Right kidney (tissue), 1 donor: ENCODE measurements around the gene FSHB.
"Not testable (repeated sequence)": the region's sequence is repeated elsewhere in the genome, so short reads cannot be mapped to it uniquely, and the experiment has no call there.

Experiments
- DNase-seq: peaks from one replicate; pipeline ENCODE4 v3.0.0-alpha.2; 2016

Gene FSHB

DNA sequence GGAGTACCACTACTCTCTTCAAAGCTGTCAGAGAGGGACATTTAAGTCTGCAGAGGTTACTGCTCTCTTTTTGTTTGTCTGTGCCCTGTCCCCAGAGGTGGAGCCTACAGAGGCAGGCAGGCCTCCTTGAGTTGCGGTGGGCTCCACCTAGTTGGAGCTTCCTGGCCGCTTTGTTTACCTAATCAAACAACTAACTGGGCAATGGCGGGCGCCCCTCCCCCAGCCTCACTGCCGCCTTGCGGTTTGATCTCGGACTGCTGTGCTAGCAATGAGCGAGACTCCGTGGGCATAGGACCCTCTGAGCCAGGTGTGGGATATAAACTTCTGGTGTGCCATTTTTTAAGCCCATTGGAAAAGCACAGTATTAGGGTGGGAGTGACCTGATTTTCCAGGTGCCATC, 37.8 kb downstream of the FSHB start:
- DNase-seq = not testable (repeated sequence)

DNA sequence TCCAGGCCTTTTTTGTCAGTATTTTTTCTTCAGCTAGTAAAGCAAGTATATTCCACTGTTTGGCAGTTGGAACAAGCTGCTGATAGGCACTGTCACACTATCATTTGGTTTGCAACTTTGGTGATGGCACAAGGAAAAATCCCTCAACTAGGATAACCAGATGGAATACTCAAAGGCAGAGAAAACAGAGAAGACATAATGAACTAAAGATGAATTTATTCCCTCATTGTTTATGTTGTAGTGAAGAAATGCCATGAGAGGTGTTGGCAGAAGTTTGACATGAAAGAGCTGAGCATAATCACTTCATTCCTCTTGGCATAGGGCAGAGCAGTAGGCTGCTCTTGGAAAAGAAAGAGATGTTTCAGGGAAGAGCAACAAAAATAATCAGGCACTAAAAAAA, 39.9 kb downstream of the FSHB start:
- DNase-seq = no peak

DNA sequence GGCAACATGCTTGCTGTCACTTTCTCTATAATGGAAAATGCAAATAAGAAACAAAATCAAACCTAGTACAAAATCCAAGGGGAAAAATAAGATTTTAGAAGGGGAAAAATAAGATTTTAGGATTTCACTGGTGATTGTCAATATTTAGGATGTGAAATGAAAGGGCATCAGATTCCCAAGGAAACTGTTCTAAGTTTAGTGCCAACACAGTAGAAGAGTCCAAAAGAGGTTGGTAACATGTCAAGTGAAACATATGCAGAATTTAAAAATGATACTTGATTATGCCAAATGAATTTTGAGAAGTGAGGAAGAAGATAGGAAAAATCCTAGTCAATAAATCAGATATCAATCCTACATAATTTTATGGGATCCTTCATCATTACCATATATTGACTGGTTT, 46.4 kb downstream of the FSHB start:
- no peak for DNase-seq

DNA sequence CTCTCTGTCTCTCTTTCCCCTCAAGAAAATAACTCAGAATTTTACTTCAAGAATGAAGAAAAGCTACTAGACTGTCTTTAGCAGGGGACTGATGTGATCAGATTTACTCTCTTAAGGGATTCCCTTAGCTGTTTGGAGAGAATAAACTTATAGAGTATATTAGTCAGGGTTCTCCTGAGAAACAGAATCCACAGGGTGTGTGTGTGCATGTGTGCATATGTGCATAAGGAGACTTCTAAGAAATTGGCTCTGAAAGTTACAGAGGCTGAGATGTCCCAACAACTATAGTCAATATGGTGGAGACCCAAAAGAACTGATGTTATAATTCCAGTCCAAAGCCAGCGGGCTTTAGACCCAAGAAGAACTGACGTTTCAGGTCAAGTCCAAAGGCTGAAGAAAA, 49.0 kb downstream of the FSHB start:
- DNase-seq = no peak

DNA sequence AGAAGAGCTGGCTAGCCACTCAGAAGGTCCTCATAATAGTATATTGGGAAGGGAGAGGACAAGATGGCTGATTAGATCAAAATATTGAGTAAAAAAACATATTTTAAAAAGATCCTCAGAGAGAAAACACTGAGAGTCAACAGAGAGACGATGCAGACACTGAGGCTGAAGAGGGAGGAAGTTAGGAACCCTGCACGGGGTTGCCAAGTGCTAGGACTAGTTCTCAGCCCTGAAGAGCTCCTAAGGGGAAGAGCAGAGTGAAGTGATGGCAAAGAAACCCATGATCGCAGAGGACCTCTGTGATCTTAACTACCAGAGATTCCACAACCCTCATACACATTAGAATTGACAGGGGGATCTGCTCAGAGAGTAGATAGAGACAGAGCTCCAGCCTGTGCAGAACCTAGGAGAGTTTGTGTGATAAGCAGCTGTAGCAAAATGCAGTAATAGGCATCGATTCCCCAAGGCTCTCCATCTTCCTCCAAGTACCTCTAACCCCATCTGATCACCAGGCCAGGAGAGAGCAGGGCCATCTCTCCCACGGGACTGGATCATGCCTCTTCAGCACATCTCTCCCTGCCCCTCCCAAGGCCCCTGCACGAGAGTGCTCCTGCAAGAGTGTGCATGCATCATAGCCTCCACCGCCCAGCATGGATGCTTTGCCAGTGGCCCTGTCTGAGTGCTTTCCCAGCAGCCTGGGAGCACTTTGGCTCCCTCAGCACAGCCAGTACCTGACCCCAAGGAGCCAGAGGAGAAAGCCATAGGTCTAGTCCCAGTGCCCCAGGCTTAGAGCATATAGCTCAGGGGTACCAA, 50.9 kb downstream of the FSHB start:
- DNase-seq = no peak

DNA sequence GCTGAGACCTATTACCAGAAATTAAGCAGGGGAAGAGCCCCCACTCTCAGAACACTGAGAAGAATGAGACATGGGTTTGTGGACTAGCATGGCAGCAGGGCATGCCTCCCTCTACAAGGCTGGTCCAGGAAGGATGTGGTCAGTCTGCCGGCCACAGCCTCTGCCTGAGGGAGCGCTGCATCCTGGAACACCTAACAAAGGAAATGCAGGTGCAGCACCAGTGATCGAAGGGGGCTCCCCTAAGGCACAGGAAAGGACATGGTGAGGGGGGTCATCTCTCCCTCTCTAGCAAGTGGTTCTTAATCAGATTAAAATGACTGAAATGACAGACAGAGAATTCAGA, 51.4 kb downstream of the FSHB start:
- DNase-seq = no peak
